Tibial nerve (tissue), 4 donors: Measurements from ENCODE around the gene GGCT.

Experiments
- EP300 ChIP-seq, 2 donors: sonication (generic); formaldehyde crosslinking; IDR thresholded peaks; one replicate each; pipeline ENCODE4 v1.6.1; 2017; ENCODE audit warnings: antibody characterized with exemption in 2 of 2, mild to moderate bottlenecking in 1 of 2
- POLR2A ChIP-seq, 2 donors: fragments of 450-650 bp; IDR thresholded peaks; one replicate each; pipeline ENCODE4 v1.6.1; 2017; ENCODE audit warnings: antibody characterized with exemption in 2 of 2, mild to moderate bottlenecking in 2 of 2, moderate library complexity in 2 of 2
- TF ChIP-seq, protein P1 (sequence below), 5 experiments: fragments of 200-600 bp in 3 of 5; fragments of 450-650 bp in 2 of 5; sonication (generic) in 3 of 5; IDR thresholded peaks; one replicate each; pipeline ENCODE4 v1.5.1; 2016 to 2019; ENCODE audit warnings: antibody characterized with exemption in 5 of 5, mild to moderate bottlenecking in 3 of 5, moderate library complexity in 2 of 5

DNA sequence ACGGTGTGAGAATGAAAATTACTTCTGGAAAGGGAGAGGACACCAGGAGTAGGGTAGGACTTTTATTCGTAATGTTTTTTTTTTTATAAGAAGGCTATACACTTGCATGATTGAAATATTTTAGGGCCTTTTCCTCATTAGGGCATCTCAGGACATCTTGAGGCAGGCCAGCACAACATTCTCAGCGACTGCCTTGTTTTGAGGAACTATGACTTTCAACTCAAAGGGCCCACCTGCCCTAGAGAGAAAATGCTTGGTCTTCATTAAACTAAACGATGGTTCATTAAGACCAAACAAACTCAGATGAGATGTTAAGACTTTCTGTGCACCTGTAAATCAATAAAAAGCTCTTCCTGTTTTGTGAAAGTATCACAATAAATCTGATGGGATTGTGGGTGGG is 37.4 kb downstream of the GGCT start:
- TF ChIP-seq, protein P1, sequence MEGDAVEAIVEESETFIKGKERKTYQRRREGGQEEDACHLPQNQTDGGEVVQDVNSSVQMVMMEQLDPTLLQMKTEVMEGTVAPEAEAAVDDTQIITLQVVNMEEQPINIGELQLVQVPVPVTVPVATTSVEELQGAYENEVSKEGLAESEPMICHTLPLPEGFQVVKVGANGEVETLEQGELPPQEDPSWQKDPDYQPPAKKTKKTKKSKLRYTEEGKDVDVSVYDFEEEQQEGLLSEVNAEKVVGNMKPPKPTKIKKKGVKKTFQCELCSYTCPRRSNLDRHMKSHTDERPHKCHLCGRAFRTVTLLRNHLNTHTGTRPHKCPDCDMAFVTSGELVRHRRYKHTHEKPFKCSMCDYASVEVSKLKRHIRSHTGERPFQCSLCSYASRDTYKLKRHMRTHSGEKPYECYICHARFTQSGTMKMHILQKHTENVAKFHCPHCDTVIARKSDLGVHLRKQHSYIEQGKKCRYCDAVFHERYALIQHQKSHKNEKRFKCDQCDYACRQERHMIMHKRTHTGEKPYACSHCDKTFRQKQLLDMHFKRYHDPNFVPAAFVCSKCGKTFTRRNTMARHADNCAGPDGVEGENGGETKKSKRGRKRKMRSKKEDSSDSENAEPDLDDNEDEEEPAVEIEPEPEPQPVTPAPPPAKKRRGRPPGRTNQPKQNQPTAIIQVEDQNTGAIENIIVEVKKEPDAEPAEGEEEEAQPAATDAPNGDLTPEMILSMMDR (IDR thresholded peaks at IDR 0.05) = no peak
- TF ChIP-seq POLR2A (IDR thresholded peaks at IDR 0.05) = no peak
- TF ChIP-seq EP300 (IDR thresholded peaks at IDR 0.05) = no peak
